HEK293T (cell line): ENCODE data around the gene RFX4.

Experiments used
- BHLHE40 ChIP-seq: fragments of 450-650 bp; IDR thresholded peaks from 2 replicates; pipeline ENCODE4 v1.6.1; 2016; ENCODE audit warnings: mild to moderate bottlenecking, moderate library complexity, borderline replicate concordance
- CTBP1 ChIP-seq: fragments of 450-650 bp; IDR thresholded peaks from 2 replicates; pipeline ENCODE4 v1.6.1; 2016; ENCODE audit warnings: borderline replicate concordance
- FOXK2 ChIP-seq: fragments of 450-650 bp; IDR thresholded peaks from 2 replicates; pipeline ENCODE4 v1.6.1; 2016; ENCODE audit warnings: mild to moderate bottlenecking
- FOXM1 ChIP-seq: fragments of 450-650 bp; IDR thresholded peaks from 2 replicates; pipeline ENCODE4 v1.6.1; 2017; ENCODE audit warnings: mild to moderate bottlenecking, borderline replicate concordance
- L3MBTL2 ChIP-seq: fragments of 450-650 bp; conservative IDR thresholded peaks from 2 replicates; pipeline ENCODE4 v1.6.1; 2016; ENCODE audit warnings: mild to moderate bottlenecking
- PKNOX1 ChIP-seq: fragments of 450-650 bp; IDR thresholded peaks from 2 replicates; pipeline ENCODE4 v1.6.1; 2016
- SP1 ChIP-seq: fragments of 450-650 bp; IDR thresholded peaks from 2 replicates; pipeline ENCODE4 v1.6.1; 2017
- SUZ12 ChIP-seq: fragments of 450-650 bp; IDR thresholded peaks from 2 replicates; pipeline ENCODE4 v1.6.1; 2016; ENCODE audit warnings: mild to moderate bottlenecking
- TARDBP ChIP-seq: fragments of 450-650 bp; IDR thresholded peaks from 2 replicates; pipeline ENCODE4 v1.6.1; 2016
- ZNF384 ChIP-seq: fragments of 450-650 bp; IDR thresholded peaks from 2 replicates; pipeline ENCODE4 v1.6.1; 2016

- TF ChIP-seq SUZ12 (no peak), FOXK2 (no peak), CTBP1 (no peak), FOXM1 (no peak), BHLHE40 (no peak), SP1 (no peak), L3MBTL2 (no peak), PKNOX1 (no peak), ZNF384 (no peak), TARDBP (no peak)
These were observed 17.7 kb downstream of the RFX4 start for GRCh38 chr12:106600503-106600902.
